OCI-LY7 (cell line): ENCODE results near the gene INHBB. TPM values are rescaled to one million over a fixed set of nuclear protein-coding genes. Genes with fewer than 3 reads are reported as not detected.

ENCODE experiments used
- BruUV-seq: library from RNA; stranded (reverse); fragments of 400-500 nt; replicated peaks from 2 replicates; lab custom pipeline; 2021; lab: Mats Ljungman, UMichigan
- CTCF ChIA-PET: fragments of 300-600 bp; sonication (Branson Sonifier 250); formaldehyde crosslinking; loops from one replicate; lab custom pipeline; 2022; ENCODE audit warnings: antibody characterized with exemption; ENCODE audit not compliant: unreplicated experiment; lab: Charles Lee
- POLR2A ChIA-PET: fragments of 300-600 bp; sonication (Branson Sonifier 250); formaldehyde crosslinking; loops from one replicate; lab custom pipeline; 2022; ENCODE audit warnings: antibody characterized with exemption; lab: Charles Lee
- DNase-seq: peaks from one replicate; pipeline ENCODE4 v3.0.0-alpha.2; 2015; ENCODE audit warnings: low spot score
- H2AFZ ChIP-seq: fragments of 200-600 bp; sonication (generic), shearing (Covaris generic); 2 replicates; pipeline ENCODE4 v1.6.1; 2014; ENCODE audit warnings: mild to moderate bottlenecking, antibody characterized with exemption, low read length, moderate library complexity
- H3K27ac ChIP-seq: fragments of 200-600 bp; sonication (generic); 2 replicates; pipeline ENCODE4 v1.5.1; 2014; ENCODE audit warnings: mixed run types, low read depth, mild to moderate bottlenecking, moderate library complexity, low read length, inconsistent platforms; ENCODE audit not compliant: poor library complexity, severe bottlenecking
- H3K36me3 ChIP-seq: fragments of 200-600 bp; sonication (generic); 2 replicates; pipeline ENCODE4 v1.6.1; 2014; ENCODE audit warnings: mild to moderate bottlenecking, antibody characterized with exemption, low read length, moderate library complexity, mixed read lengths; ENCODE audit not compliant: insufficient read depth
- H3K4me1 ChIP-seq: fragments of 200-600 bp; sonication (generic); 2 replicates; pipeline ENCODE4 v1.5.1; 2014; ENCODE audit warnings: mild to moderate bottlenecking, low read length; ENCODE audit not compliant: insufficient read depth, poor library complexity, severe bottlenecking
- H3K4me2 ChIP-seq: fragments of 200-600 bp; sonication (generic); 2 replicates; pipeline ENCODE4 v1.6.1; 2014; ENCODE audit warnings: mild to moderate bottlenecking, low read length
- H3K4me3 ChIP-seq: fragments of 200-600 bp; sonication (generic); 2 replicates; pipeline ENCODE4 v1.5.1; 2014; ENCODE audit warnings: mild to moderate bottlenecking, low read depth, low read length; ENCODE audit not compliant: poor library complexity, severe bottlenecking
- H3K79me2 ChIP-seq: fragments of 200-600 bp; sonication (generic); 2 replicates; pipeline ENCODE4 v1.6.1; 2016; ENCODE audit warnings: low read depth, mild to moderate bottlenecking, low read length, moderate library complexity, mixed read lengths; ENCODE audit not compliant: insufficient read depth
- H3K9me2 ChIP-seq: fragments of 200-600 bp; sonication (generic); 2 replicates; pipeline ENCODE4 v1.6.1; 2016; ENCODE audit warnings: mild to moderate bottlenecking, low read length, mixed read lengths; ENCODE audit not compliant: insufficient read depth
- H3K9me3 ChIP-seq: fragments of 200-600 bp; sonication (generic); 2 replicates; pipeline ENCODE4 v1.6.1; 2014; ENCODE audit warnings: mild to moderate bottlenecking, mixed run types, low read length, mixed read lengths
- H4K20me1 ChIP-seq: fragments of 200-600 bp; sonication (generic); 2 replicates; pipeline ENCODE4 v1.6.1; 2014; ENCODE audit warnings: mild to moderate bottlenecking, antibody characterized with exemption, low read length, moderate library complexity, mixed read lengths; ENCODE audit not compliant: insufficient read depth
- EZH2phosphoT487 ChIP-seq: fragments of 200-600 bp; sonication (generic); IDR thresholded peaks from 2 replicates; pipeline ENCODE4 v1.6.1; 2018; ENCODE audit warnings: low read depth, borderline replicate concordance, mild to moderate bottlenecking, mixed run types, antibody characterized with exemption, low read length, moderate library complexity, mixed read lengths
- intact Hi-C: fragments of 100-400 bp; cut with micrococcal nuclease; formaldehyde crosslinking; loops from one replicate; pipeline ENCODE4 v1.10.0; 2022; ENCODE audit not compliant: unreplicated experiment
- total RNA-seq, 2 experiments: library from RNA; depleted of rRNA in 1 of 2; stranded (reverse); fragments of >200 nt in 1 of 2; shearing (Covaris generic) in 1 of 2; gene quantifications; 2 replicates each; pipeline ENCODE4 v1.2.3, GENCODE V29; 2014 to 2022
- TF ChIP-seq, protein P1 (sequence below): fragments of 200-600 bp; sonication (generic); conservative IDR thresholded peaks from 2 replicates; pipeline ENCODE4 v1.5.1; 2014; ENCODE audit warnings: mild to moderate bottlenecking, antibody characterized with exemption, low read length, moderate library complexity, mixed read lengths

The INHBB gene
- total RNA-seq, 2 experiments from 2014 or later: not detected

DNA sequence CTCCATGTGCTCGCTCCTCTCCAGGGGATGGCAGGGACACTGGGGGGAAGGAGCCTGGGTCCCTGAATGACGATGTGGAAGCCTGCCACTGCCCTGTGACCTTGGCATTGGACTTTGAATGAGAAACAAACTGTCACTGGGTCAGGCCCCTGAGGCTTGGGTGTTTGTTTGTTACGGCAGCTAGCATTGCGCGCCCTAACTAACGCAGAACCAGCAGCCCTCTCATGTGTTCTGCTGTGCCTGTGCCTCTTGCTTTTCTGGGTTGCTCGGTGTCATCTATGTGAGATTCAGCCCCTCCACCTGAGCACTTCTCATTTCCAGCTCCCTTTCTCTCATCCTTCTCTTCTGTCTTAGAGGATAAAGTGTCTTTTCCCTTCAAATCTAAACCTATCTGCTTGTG is 23.6 kb upstream of the INHBB start:
- H3K9me3 ChIP-seq: no peaks in the 10 kb centered on the region
- H3K9me2 ChIP-seq: no peaks in the 10 kb centered on the region
- no peak overlapping the region for H3K4me3 ChIP-seq
- no peak overlapping the region for H3K27ac ChIP-seq
- no peak overlapping the region for H2AFZ ChIP-seq
- no peak for TF ChIP-seq EZH2phosphoT487
- TF ChIP-seq, protein P1, sequence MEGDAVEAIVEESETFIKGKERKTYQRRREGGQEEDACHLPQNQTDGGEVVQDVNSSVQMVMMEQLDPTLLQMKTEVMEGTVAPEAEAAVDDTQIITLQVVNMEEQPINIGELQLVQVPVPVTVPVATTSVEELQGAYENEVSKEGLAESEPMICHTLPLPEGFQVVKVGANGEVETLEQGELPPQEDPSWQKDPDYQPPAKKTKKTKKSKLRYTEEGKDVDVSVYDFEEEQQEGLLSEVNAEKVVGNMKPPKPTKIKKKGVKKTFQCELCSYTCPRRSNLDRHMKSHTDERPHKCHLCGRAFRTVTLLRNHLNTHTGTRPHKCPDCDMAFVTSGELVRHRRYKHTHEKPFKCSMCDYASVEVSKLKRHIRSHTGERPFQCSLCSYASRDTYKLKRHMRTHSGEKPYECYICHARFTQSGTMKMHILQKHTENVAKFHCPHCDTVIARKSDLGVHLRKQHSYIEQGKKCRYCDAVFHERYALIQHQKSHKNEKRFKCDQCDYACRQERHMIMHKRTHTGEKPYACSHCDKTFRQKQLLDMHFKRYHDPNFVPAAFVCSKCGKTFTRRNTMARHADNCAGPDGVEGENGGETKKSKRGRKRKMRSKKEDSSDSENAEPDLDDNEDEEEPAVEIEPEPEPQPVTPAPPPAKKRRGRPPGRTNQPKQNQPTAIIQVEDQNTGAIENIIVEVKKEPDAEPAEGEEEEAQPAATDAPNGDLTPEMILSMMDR: no peak
- H3K79me2 ChIP-seq: no peaks in the 10 kb centered on the region
- H4K20me1 ChIP-seq: no peaks in the 10 kb centered on the region
- BruUV-seq: no TSS peak
- no peak overlapping the region for H3K4me2 ChIP-seq
- intact Hi-C loops: no loop called here
- ChIA-PET CTCF (no interaction called here), POLR2A (no interaction called here)
- no peaks in the 10 kb centered on the region for H3K36me3 ChIP-seq
- H3K4me1 ChIP-seq: no peaks in the 10 kb centered on the region
- no peak for DNase-seq

GRCh38 chr2:120323214-120323613 is 22.7 kb upstream of the INHBB start:
- no TSS peak for BruUV-seq
- H3K27ac ChIP-seq: no peak overlapping the region
- CTCF ChIA-PET: no interaction called here
- H3K9me3 ChIP-seq: no peaks in the 10 kb centered on the region
- H3K4me1 ChIP-seq: no peaks in the 10 kb centered on the region
- POLR2A ChIA-PET: no interaction called here
- no peaks in the 10 kb centered on the region for H3K79me2 ChIP-seq
- no peaks in the 10 kb centered on the region for H3K9me2 ChIP-seq
- H2AFZ ChIP-seq: no peak overlapping the region
- no peaks in the 10 kb centered on the region for H4K20me1 ChIP-seq
- no peaks in the 10 kb centered on the region for H3K36me3 ChIP-seq
- intact Hi-C loops: no loop called here
- DNase-seq: no peak
- TF ChIP-seq, protein P1: no peak
- TF ChIP-seq EZH2phosphoT487: no peak
- no peak overlapping the region for H3K4me3 ChIP-seq
- no peak overlapping the region for H3K4me2 ChIP-seq

DNA sequence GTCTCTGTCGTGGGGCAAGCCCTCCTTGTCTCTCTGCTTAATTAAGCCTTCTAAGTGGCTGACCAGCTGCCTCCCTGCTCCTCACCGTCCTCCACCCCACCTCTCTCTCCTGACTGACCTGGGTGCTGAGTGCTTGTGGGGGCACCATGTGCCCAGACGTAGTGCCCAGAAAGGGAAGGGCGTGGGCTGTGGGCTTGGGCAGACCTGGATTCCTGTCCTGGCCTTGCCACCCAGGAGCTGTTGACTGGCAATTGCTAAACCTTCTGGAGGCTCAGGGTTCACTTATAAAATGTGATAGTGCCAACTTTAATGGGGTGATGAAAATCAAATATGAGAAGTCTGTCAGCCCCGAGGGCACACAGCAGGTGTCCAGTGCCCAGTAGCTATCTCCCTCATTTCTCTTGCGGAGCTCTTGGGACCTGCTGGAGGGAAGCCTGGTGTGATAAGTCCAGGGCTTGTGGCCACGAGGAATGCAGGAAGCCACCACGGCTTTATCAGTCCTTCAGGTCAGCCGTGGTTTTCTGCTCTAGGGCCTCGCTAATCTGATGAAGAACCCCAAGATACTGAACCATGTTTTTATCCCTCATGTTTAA is 22.0 kb upstream of the INHBB start:
- Histone ChIP-seq H3K36me3 (no peaks in the 10 kb centered on the region), H3K4me3 (no peak overlapping the region), H2AFZ (no peak overlapping the region), H3K9me2 (no peaks in the 10 kb centered on the region), H3K27ac (no peak overlapping the region), H3K4me1 (no peaks in the 10 kb centered on the region), H3K79me2 (no peaks in the 10 kb centered on the region), H3K9me3 (no peaks in the 10 kb centered on the region), H3K4me2 (no peak overlapping the region), H4K20me1 (no peaks in the 10 kb centered on the region)
- POLR2A ChIA-PET: no interaction called here
- CTCF ChIA-PET: interaction anchor here (0.6 to 1.2 kb wide), 2 partner anchors 9 to 564 kb away, joined by 3 to 4 read pairs; partner anchors contain the start of gene PTPN4
- BruUV-seq: no TSS peak
- TF ChIP-seq, protein P1: no peak
- no peak for TF ChIP-seq EZH2phosphoT487
- intact Hi-C loops: no loop called here
- no peak for DNase-seq
